Endothelial cell of umbilical vein (primary cell): ENCODE measurements around the gene POU2AF1. TPM values are rescaled to one million over a fixed set of nuclear protein-coding genes. Genes with fewer than 3 reads are reported as not detected.

ENCODE experiments used
- BruUV-seq: library from RNA; stranded (reverse); fragments of 400-500 nt; replicated peaks from 2 replicates; lab custom pipeline; 2021; lab: Mats Ljungman, UMichigan
- CTCF ChIA-PET: fragments of 300-600, 350-600 bp; sonication (Branson Sonifier 250); formaldehyde crosslinking; loops from one replicate; lab custom pipeline; 2021; ENCODE audit warnings: antibody characterized with exemption, inconsistent platforms; lab: Charles Lee
- POLR2A ChIA-PET: fragments of 300-600, 350-600 bp; sonication (Branson Sonifier 250); formaldehyde crosslinking; loops from one replicate; lab custom pipeline; 2021; ENCODE audit warnings: antibody characterized with exemption, inconsistent platforms; lab: Charles Lee
- DNase-seq: peaks from one replicate; pipeline ENCODE4 v3.0.0-alpha.2; 2011; ENCODE audit warnings: low read depth, low spot score
- FAIRE-seq: peaks from 2 replicates; lab custom pipeline; 2011; peaks lifted over from hg19 to GRCh38; lab: Jason Lieb, UNC
- H2AFZ ChIP-seq: 2 replicates; pipeline ENCODE4 v1.6.0; 2012; ENCODE audit warnings: low read depth, low read length, control low read depth, inconsistent platforms
- H3K27ac ChIP-seq: 2 replicates; pipeline ENCODE4 v1.5.1; 2011; ENCODE audit warnings: low read depth, mild to moderate bottlenecking, control low read depth, low read length, moderate library complexity; ENCODE audit not compliant: insufficient read depth
- H3K27me3 ChIP-seq, 2 experiments: 2 replicates each; pipeline versions ENCODE4 v1.6.0 to v1.6.1; 2011; ENCODE audit warnings: low read length in 2 of 2, mixed read lengths in 1 of 2; ENCODE audit not compliant: control insufficient read depth in 2 of 2, insufficient read depth in 2 of 2
- H3K36me3 ChIP-seq, 2 experiments: 2 replicates in 1 of 2; 3 replicates in 1 of 2; pipeline ENCODE4 v1.5.1; 2011; ENCODE audit warnings: low read length in 2 of 2, mild to moderate bottlenecking in 1 of 2, moderate library complexity in 1 of 2; ENCODE audit not compliant: control insufficient read depth in 2 of 2, insufficient read depth in 2 of 2; ENCODE audit errors: extremely low read depth in 1 of 2
- H3K4me1 ChIP-seq: 3 replicates; pipeline ENCODE4 v1.5.1; 2011; ENCODE audit warnings: mild to moderate bottlenecking, low read length; ENCODE audit not compliant: control insufficient read depth, insufficient read depth; ENCODE audit errors: extremely low read depth
- H3K4me2 ChIP-seq: 2 replicates; pipeline ENCODE4 v1.6.1; 2011; ENCODE audit warnings: low read length, control low read depth, mixed read lengths; ENCODE audit not compliant: insufficient read depth
- H3K4me3 ChIP-seq, 3 experiments: fragments of 200-600 bp in 1 of 3; sonication (generic), shearing (Covaris generic) in 1 of 3; replicated peaks in 1 of 3; 2 replicates each; pipeline ENCODE4 v1.5.1; 2011 to 2016; ENCODE audit warnings: control low read depth in 3 of 3, low read length in 3 of 3, mild to moderate bottlenecking in 2 of 3, inconsistent platforms in 1 of 3, low read depth in 1 of 3, moderate library complexity in 1 of 3; ENCODE audit not compliant: insufficient read depth in 1 of 3
- H3K79me2 ChIP-seq: 2 replicates; pipeline ENCODE4 v1.6.0; 2012; ENCODE audit warnings: low read length, inconsistent platforms; ENCODE audit not compliant: control insufficient read depth, insufficient read depth
- H3K9ac ChIP-seq: replicated peaks from 2 replicates; pipeline ENCODE3; 2011; ENCODE audit warnings: low read length, control low read depth; ENCODE audit not compliant: insufficient read depth; ENCODE audit errors: extremely low read depth
- H3K9me1 ChIP-seq: replicated peaks from 3 replicates; pipeline ENCODE4 v1.6.0; 2011; ENCODE audit warnings: mild to moderate bottlenecking, low read length; ENCODE audit not compliant: control insufficient read depth, insufficient read depth; ENCODE audit errors: extremely low read depth
- H3K9me3 ChIP-seq: replicated peaks from 2 replicates; pipeline ENCODE4 v1.5.1; 2012; ENCODE audit warnings: low read length, inconsistent platforms; ENCODE audit not compliant: control insufficient read depth, insufficient read depth
- H4K20me1 ChIP-seq: replicated peaks from 2 replicates; pipeline ENCODE3; 2011; ENCODE audit warnings: mild to moderate bottlenecking, low read length; ENCODE audit not compliant: control insufficient read depth, insufficient read depth; ENCODE audit errors: extremely low read depth
- EZH2 ChIP-seq: IDR thresholded peaks from 2 replicates; pipeline ENCODE4 v1.6.1; 2012; ENCODE audit warnings: borderline replicate concordance, low read depth, mild to moderate bottlenecking, moderate library complexity, low read length, inconsistent platforms; ENCODE audit not compliant: severe bottlenecking
- FOS ChIP-seq: IDR thresholded peaks from 2 replicates; pipeline ENCODE4 v1.6.1; 2011; ENCODE audit warnings: mild to moderate bottlenecking, low read length, moderate library complexity, borderline replicate concordance; ENCODE audit not compliant: insufficient read depth
- GATA2 ChIP-seq: IDR thresholded peaks from 2 replicates; pipeline ENCODE4 v1.7.0; 2011; ENCODE audit warnings: low read depth, mild to moderate bottlenecking, moderate library complexity, mixed read lengths, low read length; ENCODE audit not compliant: insufficient read length, insufficient read depth
- JUN ChIP-seq: IDR thresholded peaks from 2 replicates; pipeline ENCODE4 v1.6.1; 2011; ENCODE audit warnings: borderline replicate concordance, low read depth; ENCODE audit not compliant: insufficient read length, insufficient read depth
- MAX ChIP-seq: IDR thresholded peaks from 2 replicates; pipeline ENCODE4 v1.6.1; 2011; ENCODE audit not compliant: insufficient read depth, insufficient read length
- MYC ChIP-seq: IDR thresholded peaks from one replicate; pipeline ENCODE4 v1.6.1; 2011; ENCODE audit warnings: mild to moderate bottlenecking, low read depth, low read length
- POLR2A ChIP-seq: IDR thresholded peaks from 2 replicates; pipeline ENCODE4 v1.6.1; 2012; ENCODE audit warnings: low read depth, mild to moderate bottlenecking, control low read depth, low read length
- POLR2AphosphoS5 ChIP-seq: IDR thresholded peaks from 2 replicates; pipeline ENCODE4 v1.6.1; 2012; ENCODE audit warnings: low read depth, mild to moderate bottlenecking, control low read depth, low read length, moderate library complexity; ENCODE audit not compliant: insufficient read depth
- dilution Hi-C: fragments of 300-500 bp; cut with MboI; formaldehyde crosslinking; loops from one replicate; pipeline ENCODE4 v1.15.0; 2019; ENCODE audit warnings: low sequenced_read_pairs; ENCODE audit not compliant: extremely low pct_ligation_motif_present
- intact Hi-C: fragments of 100-400 bp; cut with micrococcal nuclease; formaldehyde crosslinking; loops from one replicate; pipeline ENCODE4 v1.10.0; 2022
- polyA plus RNA-seq, 4 experiments: library from polyadenylated mRNA; depleted of rRNA in 3 of 4; stranded (reverse) in 3 of 4; unstranded in 1 of 4; fragments of >200 nt; gene quantifications; 2 replicates each; pipeline versions ENCODE4 v1.2.1 to v1.2.3, GENCODE V29; 2011 to 2012; ENCODE audit warnings: missing spikeins in 1 of 4
- total RNA-seq: library from RNA; stranded (reverse); gene quantifications from 2 replicates; pipeline ENCODE4 v1.2.3, GENCODE V29; 2021
- TF ChIP-seq, protein P1 (sequence below), 2 donors: IDR thresholded peaks; 1 replicate in 1 of 2; 2 replicates in 1 of 2; pipeline ENCODE4 v1.5.1; 2011; ENCODE audit warnings: low read length in 2 of 2, mild to moderate bottlenecking in 2 of 2, moderate library complexity in 2 of 2, control low read depth in 1 of 2, inconsistent platforms in 1 of 2, low read depth in 1 of 2; ENCODE audit not compliant: insufficient read depth in 1 of 2; ENCODE audit errors: extremely low read depth in 1 of 2

POU2AF1 gene
- total and polyA plus RNA-seq, 2 donors (not counting 3 experiments of a cell fraction or from before 2014, with no cell fraction given), result not detected

GRCh38 chr11:111410951-111411350 lies 31.9 kb upstream of the POU2AF1 start:
- DNase-seq, result no peak
- ChIA-PET POLR2A (no interaction called here), CTCF (no interaction called here)
- H2AFZ ChIP-seq, result no peak overlapping the region
- H3K27ac ChIP-seq, result no peak overlapping the region
- intact Hi-C loops (no loop called here), dilution Hi-C loops (no loop called here)
- TF ChIP-seq POLR2AphosphoS5 (no peak), GATA2 (no peak), FOS (no peak), POLR2A (no peak)
- H3K9ac ChIP-seq, result no peak overlapping the region
- no peaks in the 10 kb centered on the region for H3K27me3 ChIP-seq
- H3K9me3 ChIP-seq, result no peaks in the 10 kb centered on the region
- no peaks in the 10 kb centered on the region for H3K79me2 ChIP-seq
- H4K20me1 ChIP-seq, result no peaks in the 10 kb centered on the region
- no peaks in the 10 kb centered on the region for H3K9me1 ChIP-seq
- no peaks in the 10 kb centered on the region for H3K4me1 ChIP-seq
- no peak overlapping the region for H3K4me3 ChIP-seq
- no peak overlapping the region for H3K4me2 ChIP-seq
- H3K36me3 ChIP-seq, result no peaks in the 10 kb centered on the region
- no peak for FAIRE-seq
- BruUV-seq, result no TSS peak

- H3K79me2 ChIP-seq, result no peaks in the 10 kb centered on the region
- FAIRE-seq (no peak), DNase-seq (no peak)
- no peak overlapping the region for H3K27ac ChIP-seq
- no peak overlapping the region for H3K4me2 ChIP-seq
- no peaks in the 10 kb centered on the region for H4K20me1 ChIP-seq
- H3K9me3 ChIP-seq, result no peaks in the 10 kb centered on the region
- H2AFZ ChIP-seq, result no peak overlapping the region
- intact Hi-C loops (no loop called here), dilution Hi-C loops (no loop called here)
- ChIA-PET CTCF (no interaction called here), POLR2A (no interaction called here)
- no peak for TF ChIP-seq MYC
- TF ChIP-seq GATA2, result no peak
- TF ChIP-seq POLR2A, result no peak
- TF ChIP-seq MAX, result no peak
- no peak for TF ChIP-seq JUN
- no peak for TF ChIP-seq POLR2AphosphoS5
- TF ChIP-seq FOS, result no peak
- TF ChIP-seq, protein P1, sequence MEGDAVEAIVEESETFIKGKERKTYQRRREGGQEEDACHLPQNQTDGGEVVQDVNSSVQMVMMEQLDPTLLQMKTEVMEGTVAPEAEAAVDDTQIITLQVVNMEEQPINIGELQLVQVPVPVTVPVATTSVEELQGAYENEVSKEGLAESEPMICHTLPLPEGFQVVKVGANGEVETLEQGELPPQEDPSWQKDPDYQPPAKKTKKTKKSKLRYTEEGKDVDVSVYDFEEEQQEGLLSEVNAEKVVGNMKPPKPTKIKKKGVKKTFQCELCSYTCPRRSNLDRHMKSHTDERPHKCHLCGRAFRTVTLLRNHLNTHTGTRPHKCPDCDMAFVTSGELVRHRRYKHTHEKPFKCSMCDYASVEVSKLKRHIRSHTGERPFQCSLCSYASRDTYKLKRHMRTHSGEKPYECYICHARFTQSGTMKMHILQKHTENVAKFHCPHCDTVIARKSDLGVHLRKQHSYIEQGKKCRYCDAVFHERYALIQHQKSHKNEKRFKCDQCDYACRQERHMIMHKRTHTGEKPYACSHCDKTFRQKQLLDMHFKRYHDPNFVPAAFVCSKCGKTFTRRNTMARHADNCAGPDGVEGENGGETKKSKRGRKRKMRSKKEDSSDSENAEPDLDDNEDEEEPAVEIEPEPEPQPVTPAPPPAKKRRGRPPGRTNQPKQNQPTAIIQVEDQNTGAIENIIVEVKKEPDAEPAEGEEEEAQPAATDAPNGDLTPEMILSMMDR (IDR thresholded peaks at IDR 0.05; ENCODE audit: extremely low read depth in 1 of 2, insufficient read depth in 1 of 2, low read depth in 1 of 2, low read length in 2 of 2), result no peak
- no peak for TF ChIP-seq EZH2
- no peaks in the 10 kb centered on the region for H3K9me1 ChIP-seq
- H3K36me3 ChIP-seq, result no peaks in the 10 kb centered on the region
- H3K4me1 ChIP-seq, result no peaks in the 10 kb centered on the region
- BruUV-seq, result no TSS peak
- H3K27me3 ChIP-seq, result no peaks in the 10 kb centered on the region
- no peak overlapping the region for H3K4me3 ChIP-seq
- no peak overlapping the region for H3K9ac ChIP-seq
These were observed 30.8 kb upstream of the POU2AF1 start for GRCh38 chr11:111409915-111410314.
